HEK293 (cell line): ENCODE measurements around the gene KRTAP10-10.

Source experiments
- CTCF ChIA-PET: fragments of 350-600 bp; formaldehyde crosslinking; extraction: SDS; loops from one replicate; lab custom pipeline; 2021; ENCODE audit warnings: antibody characterized with exemption; lab: Yijun Ruan, JAX
- POLR2A ChIA-PET: fragments of 300-600 bp; formaldehyde crosslinking; extraction: SDS; loops from one replicate; lab custom pipeline; 2020; ENCODE audit warnings: antibody characterized with exemption, inconsistent platforms; lab: Yijun Ruan, JAX
- H3K27ac ChIP-seq: fragments of 200-500 bp; sonication (Bioruptor generic); 2 replicates; pipeline ENCODE4 v1.5.1; 2014; ENCODE audit warnings: low read depth, low read length, control low read depth, inconsistent platforms; ENCODE audit errors: extremely low read depth
- H3K36me3 ChIP-seq, 2 experiments: fragments of 200-500 bp in 1 of 2; sonication (Bioruptor generic) in 1 of 2; 1 replicate in 1 of 2; 2 replicates in 1 of 2; pipeline ENCODE4 v1.5.1; 2014 to 2017; ENCODE audit warnings: inconsistent platforms in 2 of 2, low read length in 2 of 2; ENCODE audit not compliant: control insufficient read depth in 2 of 2, insufficient read depth in 1 of 2
- H3K4me1 ChIP-seq: fragments of 200-500 bp; sonication (Bioruptor generic); 2 replicates; pipeline ENCODE4 v1.5.1; 2014; ENCODE audit warnings: mild to moderate bottlenecking, low read length, inconsistent platforms; ENCODE audit not compliant: control insufficient read depth, insufficient read depth
- H3K4me3 ChIP-seq: 2 replicates; pipeline ENCODE4 v1.5.1; 2011; ENCODE audit warnings: low read depth, mild to moderate bottlenecking, control low read depth, low read length, moderate library complexity
- H3K9me3 ChIP-seq: fragments of 200-500 bp; sonication (Bioruptor generic); 2 replicates; pipeline ENCODE4 v1.5.1; 2014; ENCODE audit warnings: low read depth, low read length, inconsistent platforms; ENCODE audit not compliant: control insufficient read depth, insufficient read depth
- ATF2 ChIP-seq: fragments of 450-650 bp; formaldehyde crosslinking; IDR thresholded peaks from 2 replicates; pipeline ENCODE4 v1.5.1; 2016; ENCODE audit warnings: missing biosample characterization, missing genetic modification characterization, low read depth
- HIC1 ChIP-seq: fragments of 450-650 bp; formaldehyde crosslinking; IDR thresholded peaks from 2 replicates; pipeline ENCODE4 v1.5.1; 2016; ENCODE audit warnings: missing biosample characterization, missing genetic modification characterization
- KLF17 ChIP-seq: fragments of 450-650 bp; formaldehyde crosslinking; IDR thresholded peaks from 2 replicates; pipeline ENCODE4 v1.5.1; 2016; ENCODE audit warnings: missing biosample characterization, missing genetic modification characterization
- MEIS1 ChIP-seq: sonication (generic); formaldehyde crosslinking; IDR thresholded peaks from 2 replicates; pipeline ENCODE4 v1.8.1; 2022; ENCODE audit warnings: missing genetic modification reagents, mild to moderate bottlenecking, borderline replicate concordance
- TRIM28 ChIP-seq: IDR thresholded peaks from 2 replicates; pipeline ENCODE4 v1.6.1; 2011; ENCODE audit warnings: low read length, control low read depth, borderline replicate concordance
- YY1 ChIP-seq: fragments of 450-650 bp; formaldehyde crosslinking; IDR thresholded peaks from 2 replicates; pipeline ENCODE4 v1.5.1; 2018; ENCODE audit warnings: missing biosample characterization, missing genetic modification characterization
- ZNF174 ChIP-seq: fragments of 450-650 bp; formaldehyde crosslinking; IDR thresholded peaks from 2 replicates; pipeline ENCODE4 v1.5.0; 2017; ENCODE audit warnings: missing biosample characterization, mild to moderate bottlenecking, missing genetic modification characterization
- ZNF211 ChIP-seq: fragments of 450-650 bp; formaldehyde crosslinking; IDR thresholded peaks from 2 replicates; pipeline ENCODE4 v1.5.1; 2016; ENCODE audit warnings: low read depth, missing biosample characterization, missing genetic modification characterization
- ZNF221 ChIP-seq: fragments of 450-650 bp; formaldehyde crosslinking; IDR thresholded peaks from 2 replicates; pipeline ENCODE4 v1.5.1; 2017; ENCODE audit warnings: missing biosample characterization, missing genetic modification characterization, borderline replicate concordance
- ZNF24 ChIP-seq: fragments of 450-650 bp; formaldehyde crosslinking; IDR thresholded peaks from 2 replicates; pipeline ENCODE4 v1.5.1; 2016; ENCODE audit warnings: missing biosample characterization, missing genetic modification characterization
- ZNF26 ChIP-seq: fragments of 450-650 bp; formaldehyde crosslinking; IDR thresholded peaks from 2 replicates; pipeline ENCODE4 v1.5.1; 2016; ENCODE audit warnings: missing biosample characterization, missing genetic modification characterization
- ZNF266 ChIP-seq: fragments of 450-650 bp; formaldehyde crosslinking; IDR thresholded peaks from 2 replicates; pipeline ENCODE4 v1.5.1; 2016; ENCODE audit warnings: missing biosample characterization, missing genetic modification characterization, low read depth
- ZNF362 ChIP-seq: fragments of 450-650 bp; formaldehyde crosslinking; IDR thresholded peaks from 2 replicates; pipeline ENCODE4 v1.5.1; 2016; ENCODE audit warnings: missing biosample characterization, missing genetic modification characterization
- ZNF433 ChIP-seq: fragments of 450-650 bp; formaldehyde crosslinking; IDR thresholded peaks from 2 replicates; pipeline ENCODE4 v1.5.1; 2016; ENCODE audit warnings: missing biosample characterization, missing genetic modification characterization, low read depth
- ZNF585B ChIP-seq: fragments of 450-650 bp; formaldehyde crosslinking; IDR thresholded peaks from 2 replicates; pipeline ENCODE4 v1.5.1; 2016; ENCODE audit warnings: missing biosample characterization, missing genetic modification characterization
- ZNF629 ChIP-seq: fragments of 450-650 bp; formaldehyde crosslinking; IDR thresholded peaks from 2 replicates; pipeline ENCODE4 v1.5.1; 2017; ENCODE audit warnings: missing biosample characterization, missing genetic modification characterization
- ZNF660 ChIP-seq: fragments of 450-650 bp; IDR thresholded peaks from 2 replicates; pipeline ENCODE4 v1.5.1; 2018; ENCODE audit warnings: missing biosample characterization, mild to moderate bottlenecking, missing genetic modification characterization
- ZNF701 ChIP-seq: fragments of 450-650 bp; formaldehyde crosslinking; IDR thresholded peaks from 2 replicates; pipeline ENCODE4 v1.5.1; 2016; ENCODE audit warnings: missing biosample characterization, missing genetic modification characterization
- ZNF707 ChIP-seq: fragments of 450-650 bp; formaldehyde crosslinking; IDR thresholded peaks from 2 replicates; pipeline ENCODE4 v1.5.1; 2016; ENCODE audit warnings: missing biosample characterization, missing genetic modification characterization
- ZNF768 ChIP-seq: fragments of 450-650 bp; formaldehyde crosslinking; IDR thresholded peaks from 2 replicates; pipeline ENCODE4 v1.5.1; 2018; ENCODE audit warnings: missing biosample characterization, mild to moderate bottlenecking, missing genetic modification characterization
- ZNF785 ChIP-seq: fragments of 450-650 bp; formaldehyde crosslinking; IDR thresholded peaks from 2 replicates; pipeline ENCODE4 v1.5.1; 2016; ENCODE audit warnings: missing biosample characterization, missing genetic modification characterization
- ZSCAN23 ChIP-seq: fragments of 450-650 bp; formaldehyde crosslinking; IDR thresholded peaks from 2 replicates; pipeline ENCODE4 v1.5.1; 2016; ENCODE audit warnings: missing biosample characterization, missing genetic modification characterization

KRTAP10-10 gene

GRCh38 chr21:44648557-44649311 is 11.6 kb downstream of the KRTAP10-10 start:
- Histone ChIP-seq H3K27ac (no peak overlapping the region), H3K4me1 (no peaks in the 10 kb centered on the region), H3K36me3 (no peaks in the 10 kb centered on the region), H3K4me3 (no peak overlapping the region), H3K9me3 (no peaks in the 10 kb centered on the region)
- POLR2A ChIA-PET, result no interaction called here
- CTCF ChIA-PET, result interaction anchor here (0.7 kb wide), 1 partner anchor 145 kb away, joined by 4 read pairs; no protein-coding TSS in a partner anchor
- TF ChIP-seq ATF2 (no peak), HIC1 (tag by site-specific recombination) (no peak), KLF17 (tag by site-specific recombination) (no peak), ZNF585B (tag by site-specific recombination) (no peak)

GRCh38 chr21:44649521-44650100 is 12.5 kb downstream of the KRTAP10-10 start:
- POLR2A ChIA-PET, result no interaction called here

GRCh38 chr21:44650265-44650972 is 13.3 kb downstream of the KRTAP10-10 start:
- Histone ChIP-seq H3K9me3 (no peaks in the 10 kb centered on the region), H3K36me3 (no peaks in the 10 kb centered on the region), H3K4me1 (no peaks in the 10 kb centered on the region), H3K27ac (no peak overlapping the region), H3K4me3 (no peak overlapping the region)
- CTCF ChIA-PET, result no interaction called here
- POLR2A ChIA-PET, result no interaction called here
- no peak for TF ChIP-seq ZNF26 (tag by site-specific recombination)
- no peak for TF ChIP-seq ZNF24
- TF ChIP-seq ZNF768 (tag by site-specific recombination), result no peak
- no peak for TF ChIP-seq ZNF701 (tag by site-specific recombination)
- no peak for TF ChIP-seq KLF17 (tag by site-specific recombination)
- TF ChIP-seq ZNF362 (tag by site-specific recombination), result no peak
- no peak for TF ChIP-seq MEIS1
- TF ChIP-seq ZNF221 (tag by site-specific recombination), result no peak
- TF ChIP-seq ZNF785 (tag by site-specific recombination), result no peak
- no peak for TF ChIP-seq ZNF707

More at GRCh38 chr21:44649521-44650100, 12.5 kb downstream of the KRTAP10-10 start:
- Histone ChIP-seq H3K27ac (no peak overlapping the region), H3K4me1 (no peaks in the 10 kb centered on the region), H3K9me3 (no peaks in the 10 kb centered on the region), H3K4me3 (no peak overlapping the region), H3K36me3 (no peaks in the 10 kb centered on the region)
- CTCF ChIA-PET, result no interaction called here
- TF ChIP-seq ZNF24 (no peak), ZNF433 (tag by site-specific recombination) (no peak), ZNF211 (tag by site-specific recombination) (no peak), MEIS1 (no peak), ZNF174 (tag by site-specific recombination) (no peak), ZNF660 (tag by site-specific recombination) (no peak), ZNF629 (tag by site-specific recombination) (no peak), YY1 (no peak), ZNF266 (no peak), ZSCAN23 (tag by site-specific recombination) (no peak), TRIM28 (no peak)
